ENCODE data around the gene DBF4B. TPM values are rescaled to one million over a fixed set of nuclear protein-coding genes. Genes with fewer than 3 reads are reported as not detected.
A peak's percentile ranks its signal among the peaks of the same experiment; 100 is the strongest.

Gene DBF4B
- total RNA-seq, 3 donors from 2014 or later, result 4.9 to 10.2 (median 7.2) TPM

GRCh38 chr17:44785921-44786320 is 77.5 kb downstream of the DBF4B start:
- intact Hi-C loops (cut with DNase I, micrococcal nuclease), result no loop called here
- H3K9me3 ChIP-seq, result no peaks in the 10 kb centered on the region
- H3K4me1 ChIP-seq (ENCODE audit: low read depth), result no peaks in the 10 kb centered on the region
- DNase-seq (peak in 1 of 3 donors; percentile 23), ATAC-seq (no peak)
- no peak overlapping the region for H3K4me3 ChIP-seq
- H3K36me3 ChIP-seq (ENCODE audit: low read depth), result no peaks in the 10 kb centered on the region
- TF ChIP-seq, protein P1, sequence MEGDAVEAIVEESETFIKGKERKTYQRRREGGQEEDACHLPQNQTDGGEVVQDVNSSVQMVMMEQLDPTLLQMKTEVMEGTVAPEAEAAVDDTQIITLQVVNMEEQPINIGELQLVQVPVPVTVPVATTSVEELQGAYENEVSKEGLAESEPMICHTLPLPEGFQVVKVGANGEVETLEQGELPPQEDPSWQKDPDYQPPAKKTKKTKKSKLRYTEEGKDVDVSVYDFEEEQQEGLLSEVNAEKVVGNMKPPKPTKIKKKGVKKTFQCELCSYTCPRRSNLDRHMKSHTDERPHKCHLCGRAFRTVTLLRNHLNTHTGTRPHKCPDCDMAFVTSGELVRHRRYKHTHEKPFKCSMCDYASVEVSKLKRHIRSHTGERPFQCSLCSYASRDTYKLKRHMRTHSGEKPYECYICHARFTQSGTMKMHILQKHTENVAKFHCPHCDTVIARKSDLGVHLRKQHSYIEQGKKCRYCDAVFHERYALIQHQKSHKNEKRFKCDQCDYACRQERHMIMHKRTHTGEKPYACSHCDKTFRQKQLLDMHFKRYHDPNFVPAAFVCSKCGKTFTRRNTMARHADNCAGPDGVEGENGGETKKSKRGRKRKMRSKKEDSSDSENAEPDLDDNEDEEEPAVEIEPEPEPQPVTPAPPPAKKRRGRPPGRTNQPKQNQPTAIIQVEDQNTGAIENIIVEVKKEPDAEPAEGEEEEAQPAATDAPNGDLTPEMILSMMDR (IDR thresholded peaks at IDR 0.05), result no peak

GRCh38 chr17:44786551-44787081 is 78.2 kb downstream of the DBF4B start:
- peak in 1 of 3 donors; percentile 38 for DNase-seq
- H3K4me3 ChIP-seq, result no peak overlapping the region
- H3K9me3 ChIP-seq, result no peaks in the 10 kb centered on the region
- TF ChIP-seq, protein P1 (IDR thresholded peaks at IDR 0.05), result no peak
- no peaks in the 10 kb centered on the region for H3K4me1 ChIP-seq (ENCODE audit: low read depth)
- intact Hi-C loops (cut with DNase I, micrococcal nuclease), result no loop called here
- no peaks in the 10 kb centered on the region for H3K36me3 ChIP-seq (ENCODE audit: low read depth)
- ATAC-seq, result no peak

DNA sequence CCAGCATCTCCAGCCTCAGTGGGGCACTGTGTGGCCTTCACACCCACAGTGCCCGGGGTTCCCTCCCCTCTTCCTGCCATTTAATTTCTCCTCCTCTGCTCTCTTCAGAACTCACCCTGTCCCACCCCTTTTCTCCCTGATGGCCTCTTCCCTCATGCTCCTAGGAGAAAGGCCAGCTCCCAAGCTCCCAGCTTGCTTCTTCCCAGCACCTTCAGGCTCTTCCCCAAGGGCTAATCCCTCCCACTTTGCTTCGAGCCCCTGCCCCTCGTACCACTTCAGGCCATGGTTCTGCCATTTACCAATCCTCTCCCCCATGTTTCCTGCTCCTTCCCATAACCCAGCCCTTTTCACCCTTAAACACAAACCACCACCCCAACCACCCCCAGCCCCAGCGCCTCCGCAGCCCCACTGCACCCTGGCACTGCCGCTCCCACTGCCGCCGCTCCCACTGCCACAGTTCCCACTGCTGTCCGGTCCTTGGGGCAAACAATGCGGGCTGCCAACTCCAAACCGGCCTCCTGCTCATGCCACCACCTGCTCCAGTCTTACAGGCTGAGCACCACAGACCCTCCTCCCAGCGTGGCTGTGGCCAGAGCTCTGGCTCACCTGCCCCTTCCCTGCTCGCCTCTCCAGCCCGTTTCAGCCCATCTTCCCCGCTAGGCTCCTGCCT is 78.9 kb downstream of the DBF4B start:
- TF ChIP-seq, protein P1 (IDR thresholded peaks at IDR 0.05), result no peak
- H3K9me3 ChIP-seq, result no peaks in the 10 kb centered on the region
- DNase-seq (peak in 1 of 3 donors; percentile 31), ATAC-seq (no peak)
- no peak overlapping the region for H3K4me3 ChIP-seq
- intact Hi-C loops (cut with DNase I, micrococcal nuclease), result no loop called here
- no peaks in the 10 kb centered on the region for H3K4me1 ChIP-seq (ENCODE audit: low read depth)
- H3K36me3 ChIP-seq (ENCODE audit: low read depth), result no peaks in the 10 kb centered on the region

DNA sequence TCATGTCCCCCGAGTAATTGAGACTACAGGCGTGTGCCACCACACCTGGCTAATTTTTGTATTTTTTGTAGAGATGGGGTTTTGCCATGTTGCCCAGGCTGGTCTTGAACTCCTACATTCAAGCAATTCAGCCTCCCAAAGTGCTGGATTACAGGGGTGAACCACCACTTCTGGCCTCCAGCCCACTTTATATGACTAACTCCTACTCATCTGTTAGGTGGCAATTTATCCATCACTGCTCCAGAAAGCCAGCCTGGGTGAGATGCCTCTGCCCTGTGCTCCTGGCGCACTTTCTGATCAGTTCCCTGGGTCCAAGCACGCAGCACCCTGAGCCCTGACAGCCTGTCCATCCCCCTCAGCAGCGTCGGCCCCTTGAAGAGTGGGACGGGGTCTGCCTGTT is 79.7 kb downstream of the DBF4B start:
- DNase-seq, result no peak
- intact Hi-C loops (cut with DNase I, micrococcal nuclease), result no loop called here
- no peak for ATAC-seq
- Histone ChIP-seq H3K4me1 (ENCODE audit: low read depth) (no peaks in the 10 kb centered on the region), H3K4me3 (no peak overlapping the region), H3K9me3 (no peaks in the 10 kb centered on the region), H3K36me3 (ENCODE audit: low read depth) (no peaks in the 10 kb centered on the region)
- TF ChIP-seq, protein P1 (IDR thresholded peaks at IDR 0.05), result no peak

DNA sequence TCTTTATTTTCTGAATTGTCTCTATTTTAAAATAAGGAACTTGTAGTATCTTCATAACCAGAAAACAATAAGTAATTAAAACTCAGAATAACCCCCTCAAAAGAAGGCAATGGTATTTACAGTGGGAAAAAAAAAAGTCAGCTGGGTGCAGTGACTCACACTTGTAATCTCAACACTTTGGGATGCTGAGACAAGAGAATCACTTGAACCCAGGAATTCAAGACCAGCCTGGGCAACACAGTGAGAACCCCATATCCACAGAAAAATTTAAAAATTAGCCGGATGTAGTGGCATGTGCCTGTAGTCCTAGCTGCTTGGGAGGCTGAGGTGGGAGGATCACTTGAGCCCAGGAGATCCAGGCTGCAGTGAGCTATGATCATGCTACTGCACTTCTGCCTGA is 83.8 kb downstream of the DBF4B start:
- Histone ChIP-seq H3K4me3 (no peak overlapping the region), H3K4me1 (ENCODE audit: low read depth) (no peaks in the 10 kb centered on the region), H3K9me3 (no peaks in the 10 kb centered on the region), H3K36me3 (ENCODE audit: low read depth) (no peaks in the 10 kb centered on the region)
- intact Hi-C loops (cut with DNase I, micrococcal nuclease), result no loop called here
- DNase-seq (no peak), ATAC-seq (no peak)
- TF ChIP-seq, protein P1 (IDR thresholded peaks at IDR 0.05), result no peak
